HG02678 (cell line): ENCODE measurements around the gene NRN1L.
A peak's percentile ranks its signal among the peaks of the same experiment; 100 is the strongest.
"Not testable (repeated sequence)": the region's sequence is repeated elsewhere in the genome, so short reads cannot be mapped to it uniquely, and the experiment has no call there.

ENCODE experiments used
- ATAC-seq: cut with Tn5 transposase; IDR thresholded peaks from one replicate; pipeline ENCODE4 v1.9.1; 2021; ENCODE audit warnings: mild to moderate bottlenecking, moderate library complexity; ENCODE audit not compliant: unreplicated experiment

NRN1L gene

DNA sequence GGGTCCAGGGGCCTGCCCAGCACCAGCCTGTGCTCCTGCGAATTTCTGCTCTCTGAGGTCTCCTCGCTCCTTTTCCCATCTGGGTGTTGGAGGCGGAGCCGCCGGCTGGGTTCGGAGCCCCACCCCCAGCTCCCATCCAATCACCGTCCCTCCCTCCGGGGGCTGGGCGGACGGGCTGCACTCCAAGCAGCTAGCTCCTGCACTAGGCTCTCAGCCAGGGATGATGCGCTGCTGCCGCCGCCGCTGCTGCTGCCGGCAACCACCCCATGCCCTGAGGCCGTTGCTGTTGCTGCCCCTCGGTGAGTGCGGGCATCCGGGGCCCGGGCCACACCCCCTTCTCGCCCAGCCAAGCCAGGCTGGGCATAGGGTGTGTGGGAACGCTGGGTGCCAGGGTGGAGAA, at the start of gene NRN1L:
NRN1L (plus strand) TSS at position 202 of the 400 bp plus-strand sequence; CDS start at position 221, 19 bp downstream.
- ATAC-seq = no peak

GRCh38 chr16:67837190-67837589, 47.5 kb upstream of the NRN1L start:
- not testable (repeated sequence) for ATAC-seq

DNA sequence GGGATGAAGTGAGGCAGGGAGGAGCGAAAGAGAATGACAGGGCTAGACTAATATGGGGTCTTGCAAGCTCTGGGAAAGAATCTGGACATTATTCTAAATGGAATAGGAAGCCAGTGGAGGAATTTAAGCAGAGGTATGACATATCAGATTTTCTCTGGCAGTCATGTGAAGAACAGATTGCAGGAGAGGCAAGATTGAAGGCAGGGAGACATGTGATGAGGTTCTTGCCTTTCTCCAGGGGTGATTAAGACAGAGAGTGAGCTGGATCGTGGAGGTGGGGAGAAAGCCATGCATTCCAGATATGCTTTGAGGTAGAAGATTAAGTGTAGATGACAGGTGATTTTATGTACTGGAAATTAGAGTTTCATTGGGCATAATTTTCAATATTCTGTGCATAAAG, 46.9 kb upstream of the NRN1L start:
- no peak for ATAC-seq

DNA sequence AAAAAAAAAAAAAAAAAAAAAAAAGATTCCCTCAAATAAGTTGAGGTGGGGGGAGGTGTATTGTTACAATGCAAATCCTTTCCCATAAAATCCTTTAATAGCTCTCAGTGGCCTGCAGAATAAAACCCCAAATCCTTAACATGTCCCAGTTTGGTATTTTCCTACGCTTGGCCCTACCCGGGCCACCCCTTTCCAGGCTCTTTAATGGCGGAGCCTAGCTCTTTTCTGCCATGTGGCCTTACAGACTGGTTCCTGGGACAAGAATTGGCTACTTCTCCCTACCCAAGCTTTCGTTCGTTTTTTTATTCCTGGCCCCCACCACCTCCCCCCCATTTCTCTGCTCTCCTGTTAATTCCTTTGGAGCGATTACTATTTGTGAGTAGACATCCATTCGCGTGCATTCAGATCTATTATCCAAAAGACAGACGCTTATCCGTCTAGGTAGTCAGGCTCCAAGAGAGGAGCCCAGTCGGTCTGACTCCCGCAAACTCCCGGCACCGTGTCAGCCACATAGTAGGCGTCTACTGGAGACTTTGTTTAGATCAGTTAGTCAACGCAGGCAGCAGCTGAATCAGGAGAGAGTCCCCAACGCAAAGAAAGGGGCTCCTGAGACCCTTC, 43.4 kb upstream of the NRN1L start:
- no peak for ATAC-seq

GRCh38 chr16:67841816-67842508, 42.7 kb upstream of the NRN1L start, which contains the start of gene THAP11:
Gene THAP11 (plus strand): TSS chr16:67842320. CDS start chr16:67842555, 235 bp downstream.
- ATAC-seq = peak; percentile 49

DNA sequence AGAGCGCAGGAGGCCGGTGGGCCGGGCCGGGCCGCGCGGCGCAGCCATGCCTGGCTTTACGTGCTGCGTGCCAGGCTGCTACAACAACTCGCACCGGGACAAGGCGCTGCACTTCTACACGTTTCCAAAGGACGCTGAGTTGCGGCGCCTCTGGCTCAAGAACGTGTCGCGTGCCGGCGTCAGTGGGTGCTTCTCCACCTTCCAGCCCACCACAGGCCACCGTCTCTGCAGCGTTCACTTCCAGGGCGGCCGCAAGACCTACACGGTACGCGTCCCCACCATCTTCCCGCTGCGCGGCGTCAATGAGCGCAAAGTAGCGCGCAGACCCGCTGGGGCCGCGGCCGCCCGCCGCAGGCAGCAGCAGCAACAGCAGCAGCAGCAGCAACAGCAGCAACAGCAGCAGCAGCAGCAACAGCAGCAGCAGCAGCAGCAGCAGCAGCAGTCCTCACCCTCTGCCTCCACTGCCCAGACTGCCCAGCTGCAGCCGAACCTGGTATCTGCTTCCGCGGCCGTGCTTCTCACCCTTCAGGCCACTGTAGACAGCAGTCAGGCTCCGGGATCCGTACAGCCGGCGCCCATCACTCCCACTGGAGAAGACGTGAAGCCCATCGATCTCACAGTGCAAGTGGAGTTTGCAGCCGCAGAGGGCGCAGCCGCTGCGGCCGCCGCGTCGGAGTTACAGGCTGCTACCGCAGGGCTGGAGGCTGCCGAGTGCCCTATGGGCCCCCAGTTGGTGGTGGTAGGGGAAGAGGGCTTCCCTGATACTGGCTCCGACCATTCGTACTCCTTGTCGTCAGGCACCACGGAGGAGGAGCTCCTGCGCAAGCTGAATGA, 42.0 kb upstream of the NRN1L start:
- peak; percentile 15 for ATAC-seq

- no peak for ATAC-seq
Measured at GRCh38 chr16:67843343-67843765, 41.3 kb upstream of the NRN1L start.

- ATAC-seq = no peak
Measured at GRCh38 chr16:67844497-67844896, 40.2 kb upstream of the NRN1L start.

DNA sequence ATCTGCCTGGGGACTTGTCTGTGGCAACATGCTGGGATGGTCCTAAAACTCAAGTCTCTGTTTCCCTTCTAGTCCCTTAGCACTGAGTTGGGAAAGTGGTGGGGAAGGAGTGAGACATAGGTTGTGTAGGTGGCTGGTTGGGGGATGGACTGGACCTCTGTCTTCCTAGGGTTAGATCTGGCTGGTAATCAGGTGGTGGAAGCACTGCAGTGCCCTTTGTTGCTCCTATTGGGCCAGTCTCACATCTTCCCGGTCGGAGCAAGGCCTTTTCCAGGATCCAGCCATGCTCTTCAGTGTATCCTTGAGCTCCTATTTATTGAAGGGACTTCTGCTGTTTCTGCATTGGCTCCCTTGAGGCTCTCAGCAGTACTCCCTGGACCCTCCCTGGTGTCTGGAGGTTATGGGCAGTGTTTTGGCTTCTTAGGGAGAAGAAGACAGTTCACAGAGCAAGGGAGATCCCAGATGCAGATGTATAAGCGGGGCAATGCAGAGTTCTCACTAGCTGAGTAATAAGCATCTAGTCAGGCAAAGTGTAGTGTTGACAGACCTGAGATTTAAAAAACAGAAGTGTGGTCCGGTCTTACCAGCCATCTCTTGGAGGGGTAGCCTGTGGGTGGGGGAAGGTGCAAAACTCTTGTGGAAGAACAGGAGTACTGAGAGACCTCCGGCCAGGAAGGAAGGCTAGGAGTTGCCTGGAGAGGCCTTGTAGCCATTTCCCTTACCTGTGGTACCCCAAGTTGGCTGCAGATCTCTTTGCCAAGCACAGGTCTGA, 39.2 kb upstream of the NRN1L start:
- no peak for ATAC-seq

DNA sequence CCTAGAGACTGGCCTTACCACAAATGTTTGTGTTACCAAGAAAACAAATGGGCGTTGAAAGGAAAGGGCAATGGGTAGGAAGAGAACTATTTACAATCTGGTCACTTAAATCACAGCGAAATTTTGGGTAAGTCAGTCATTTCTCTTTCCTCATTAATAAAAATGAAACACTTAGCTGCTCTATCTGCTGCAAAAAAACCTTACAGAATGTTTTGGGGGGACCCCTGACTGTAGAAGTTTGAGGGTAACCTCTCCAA, 38.7 kb upstream of the NRN1L start:
- ATAC-seq = no peak

DNA sequence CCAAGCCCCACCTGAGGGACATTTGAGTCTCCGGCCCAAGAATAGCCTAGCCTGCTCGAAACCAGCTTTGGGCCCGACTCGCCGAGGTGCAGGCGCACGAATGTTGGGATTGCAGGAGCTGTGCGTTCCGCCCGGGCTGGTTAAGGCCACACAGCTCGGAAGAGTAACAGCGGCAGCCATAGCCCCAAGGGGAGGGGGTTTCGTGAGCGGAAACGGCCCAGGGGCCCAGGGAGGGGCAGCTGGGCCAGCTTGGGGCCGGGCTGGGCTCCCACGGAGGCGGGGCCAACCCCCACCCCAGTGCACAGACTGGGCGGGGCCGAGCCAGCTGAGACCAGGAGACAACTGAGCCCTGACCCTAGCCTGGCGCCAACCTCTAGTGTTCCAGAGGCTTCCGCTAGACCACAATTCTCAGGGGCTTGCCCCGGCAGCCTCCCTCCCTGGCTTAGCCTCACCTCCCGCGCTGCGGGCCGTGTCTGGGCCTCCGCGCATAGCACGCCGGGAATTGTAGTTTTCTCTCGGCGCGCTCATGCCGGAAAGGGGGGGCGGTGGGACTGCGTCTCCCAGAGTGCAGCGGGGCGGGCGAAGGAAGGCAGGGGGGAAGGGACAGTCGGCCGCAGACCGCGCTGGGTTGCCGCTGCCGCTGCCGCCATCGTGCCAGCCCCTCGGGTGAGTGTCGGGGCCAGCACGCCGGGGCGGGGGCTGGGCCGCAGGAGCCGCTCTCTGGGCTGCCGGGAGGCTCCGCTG, 38.2 kb upstream of the NRN1L start, which contains the start of gene NUTF2:
NUTF2 (plus strand) TSS at position 614 of the 744 bp plus-strand sequence. CDS start 18,198 bp downstream, outside the sequence.
- ATAC-seq = peak; percentile 62

GRCh38 chr16:67847064-67847861, 37.4 kb upstream of the NRN1L start, which contains the start of gene CENPT:
Gene CENPT (minus strand): TSS chr16:67847693. CDS start chr16:67833859, 13,834 bp downstream.
- peak; percentile 41 for ATAC-seq

DNA sequence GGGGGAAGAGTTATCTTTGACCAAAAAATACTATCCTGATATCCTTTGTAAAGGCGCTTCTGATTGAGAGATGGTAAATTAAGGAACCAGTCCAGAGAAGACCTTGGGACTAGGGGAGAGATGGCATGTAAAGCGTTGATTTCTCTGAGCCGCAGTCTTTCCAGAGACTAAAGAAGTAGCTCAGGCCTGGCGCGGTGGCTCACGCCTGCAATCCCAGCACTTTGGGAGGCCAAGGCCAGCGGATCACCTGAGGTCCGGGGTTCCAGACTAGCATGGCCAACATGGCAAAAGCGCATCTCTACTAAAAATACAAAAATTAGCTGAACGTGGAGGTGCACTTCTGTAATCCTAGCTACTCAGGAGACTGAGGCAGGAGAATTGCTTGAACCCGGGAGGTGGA, 36.6 kb upstream of the NRN1L start:
- no peak for ATAC-seq

DNA sequence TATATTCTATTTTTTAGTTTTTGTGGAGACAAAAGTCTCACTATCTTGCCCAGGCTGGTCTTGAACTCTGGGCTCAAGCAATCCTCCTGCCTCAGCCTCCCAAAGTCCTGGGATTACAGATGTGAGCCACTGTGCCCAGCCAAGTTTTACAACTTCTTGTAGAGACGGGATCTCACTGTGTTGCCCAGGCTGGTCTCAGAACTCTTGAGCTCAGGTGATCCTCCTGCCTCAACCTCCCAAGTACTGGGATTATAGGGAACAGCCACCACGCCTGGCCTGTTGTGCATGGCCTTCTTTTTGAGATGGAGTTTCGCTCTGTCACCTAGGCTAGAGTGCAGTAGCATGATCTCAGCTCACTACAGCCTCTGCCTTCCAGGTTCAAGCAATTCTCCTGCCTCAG, 31.0 kb upstream of the NRN1L start:
- no peak for ATAC-seq

DNA sequence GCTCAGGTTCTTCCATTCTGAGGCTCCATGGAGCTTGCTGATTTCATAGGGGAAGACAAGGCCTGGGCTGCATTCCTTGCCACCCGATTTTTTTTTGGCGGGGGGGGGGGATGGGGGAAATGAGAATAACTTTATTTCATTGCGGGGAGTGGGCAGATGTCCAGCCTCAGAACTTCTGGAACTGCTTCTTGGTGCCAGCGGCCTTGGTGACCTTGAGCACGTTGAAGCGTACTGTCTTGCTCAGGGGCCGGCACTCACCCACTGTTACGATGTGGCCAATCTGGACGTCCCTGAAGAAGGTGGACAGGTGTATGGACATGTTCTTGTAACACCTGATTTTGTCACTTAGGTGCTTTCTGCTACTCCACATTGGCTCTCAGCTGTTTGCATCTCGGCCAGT, 28.9 kb upstream of the NRN1L start:
- ATAC-seq = no peak

DNA sequence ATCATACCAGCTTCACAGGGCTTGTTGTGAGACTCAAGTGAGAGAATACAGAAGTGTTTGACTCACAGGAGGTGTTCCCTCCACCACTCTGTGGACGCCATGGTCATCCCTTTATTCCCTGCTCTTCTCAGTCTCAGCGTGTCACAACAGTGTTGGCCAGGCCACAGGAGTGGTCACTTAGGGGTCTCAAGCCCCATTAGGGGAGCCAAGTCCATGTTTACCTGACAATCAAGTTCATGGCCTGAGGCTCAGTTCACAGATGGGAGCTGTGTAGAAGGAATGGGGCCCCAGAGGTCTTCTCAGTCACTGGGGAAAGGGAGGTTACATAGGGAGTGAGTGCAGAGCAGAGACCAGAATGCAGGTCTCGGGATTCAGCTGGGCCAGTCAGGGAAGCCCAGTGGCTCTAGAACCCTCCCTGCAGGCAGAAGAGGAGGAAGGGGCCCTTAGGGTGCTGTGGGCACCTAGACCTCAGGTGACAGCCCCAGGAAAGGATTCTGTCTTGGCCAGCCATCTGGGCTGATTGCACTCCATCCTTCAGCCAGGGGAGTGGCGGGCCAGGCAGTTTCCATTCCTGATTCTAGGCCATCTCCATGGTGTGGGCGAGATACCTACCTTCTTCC, 27.6 kb upstream of the NRN1L start:
- no peak for ATAC-seq

- no peak for ATAC-seq
Measured at GRCh38 chr16:67857547-67858233, 27.0 kb upstream of the NRN1L start.

- no peak for ATAC-seq
Measured at GRCh38 chr16:67858500-67858899, 26.2 kb upstream of the NRN1L start.
